GM19193 (cell line): ENCODE results near the gene ARHGEF18.

ENCODE experiments used
- POLR2A ChIP-seq: IDR thresholded peaks from 4 replicates; pipeline ENCODE4 v1.6.1; 2011; ENCODE audit not compliant: insufficient read depth, insufficient read length; ENCODE audit errors: extremely low read depth

The ARHGEF18 gene

DNA sequence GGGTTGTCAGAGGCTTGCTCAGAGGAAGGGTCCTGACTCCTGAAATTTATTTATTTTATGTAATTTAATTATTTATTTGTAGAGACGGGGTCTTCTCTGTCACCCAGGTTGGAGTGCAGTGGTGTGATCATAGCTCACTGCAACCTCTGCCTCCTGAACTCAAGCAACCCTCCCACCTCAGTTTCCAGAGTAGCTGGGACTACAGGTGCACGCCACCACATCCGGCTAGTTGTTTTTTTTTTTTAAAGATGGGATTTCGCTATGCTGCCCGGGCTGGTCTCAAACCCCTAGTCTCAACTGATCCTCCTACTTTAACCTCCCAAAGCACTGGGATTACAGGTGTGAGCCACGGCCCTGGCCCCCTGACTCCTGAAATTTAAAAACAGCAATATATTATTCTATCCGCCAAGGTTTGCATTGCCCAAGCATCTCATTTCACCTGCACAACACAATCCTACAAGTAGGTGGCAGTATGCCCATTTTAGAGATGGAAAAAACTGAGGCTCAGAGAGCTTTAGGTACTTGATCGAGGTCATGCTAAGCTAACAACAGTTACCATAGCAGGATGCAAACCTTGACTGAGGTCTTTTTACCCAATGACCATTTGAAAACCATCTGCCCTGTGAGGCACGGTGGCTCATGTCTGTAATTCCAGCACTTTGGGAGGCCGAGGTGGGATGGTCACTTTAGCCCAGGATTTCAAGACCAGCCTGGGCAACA is 18.1 kb downstream of the ARHGEF18 start:
- TF ChIP-seq POLR2A: no peak

DNA sequence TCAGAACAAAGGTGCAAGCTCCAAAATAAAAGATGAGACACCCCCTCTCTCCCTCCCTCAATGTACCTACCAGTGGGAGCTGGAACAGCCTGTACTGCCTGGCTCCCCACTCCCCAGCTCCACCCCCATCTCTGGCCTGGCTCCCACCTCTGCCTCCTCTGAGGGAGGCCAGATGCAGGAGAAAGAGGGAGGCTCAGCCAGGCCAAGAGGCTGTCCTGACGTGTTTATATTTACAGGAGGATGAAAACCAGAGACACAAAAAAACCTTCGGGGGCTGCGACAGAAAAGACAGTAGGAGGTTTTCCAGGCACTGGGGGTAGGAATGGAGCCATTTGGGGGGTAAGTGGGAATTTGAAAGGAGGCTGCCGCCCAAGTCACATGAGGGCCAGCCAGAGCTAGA is 19.7 kb downstream of the ARHGEF18 start:
- TF ChIP-seq POLR2A: no peak

DNA sequence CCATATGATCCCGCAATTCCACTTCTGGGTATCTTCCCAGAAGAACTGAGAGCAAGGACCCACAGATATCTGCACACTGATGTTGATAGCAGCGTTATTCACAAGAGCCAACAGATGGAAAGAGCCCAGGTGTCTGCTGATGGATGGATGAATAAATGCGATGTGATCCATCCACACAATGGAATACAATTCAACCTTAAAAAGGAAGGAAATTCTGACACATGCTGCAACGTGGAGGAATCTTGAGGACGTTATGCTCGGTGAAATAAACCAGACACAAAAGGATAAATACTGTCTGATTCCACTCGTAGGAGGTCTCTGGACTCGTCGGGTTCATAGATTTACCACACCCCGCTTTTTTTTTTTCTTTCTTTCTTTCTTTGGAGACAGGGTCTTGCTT is 21.8 kb downstream of the ARHGEF18 start:
- TF ChIP-seq POLR2A: no peak

- TF ChIP-seq POLR2A: no peak
Measured at GRCh38 chr19:7371001-7371400, 22.3 kb downstream of the ARHGEF18 start.

GRCh38 chr19:7372810-7373209 is 24.1 kb downstream of the ARHGEF18 start:
- no peak for TF ChIP-seq POLR2A

DNA sequence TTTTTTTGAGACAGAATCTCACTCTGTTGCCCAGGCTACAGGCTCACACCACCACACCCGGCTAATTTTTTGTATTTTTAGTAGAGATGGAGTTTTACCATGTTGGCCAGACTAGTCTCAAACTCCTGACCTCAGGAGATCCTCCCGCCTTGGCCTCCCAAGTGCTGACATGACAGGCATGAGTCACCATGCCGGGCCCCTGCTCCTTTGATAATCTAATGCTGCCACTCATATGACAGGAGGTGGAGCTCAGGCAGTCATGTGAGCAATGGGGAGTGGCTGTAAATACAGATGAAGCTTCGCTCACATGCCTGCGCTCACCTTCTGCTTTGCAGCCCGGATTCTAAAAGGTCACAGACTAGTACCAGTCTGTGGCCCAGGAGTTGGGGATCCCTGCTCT is 25.1 kb downstream of the ARHGEF18 start:
- no peak for TF ChIP-seq POLR2A

DNA sequence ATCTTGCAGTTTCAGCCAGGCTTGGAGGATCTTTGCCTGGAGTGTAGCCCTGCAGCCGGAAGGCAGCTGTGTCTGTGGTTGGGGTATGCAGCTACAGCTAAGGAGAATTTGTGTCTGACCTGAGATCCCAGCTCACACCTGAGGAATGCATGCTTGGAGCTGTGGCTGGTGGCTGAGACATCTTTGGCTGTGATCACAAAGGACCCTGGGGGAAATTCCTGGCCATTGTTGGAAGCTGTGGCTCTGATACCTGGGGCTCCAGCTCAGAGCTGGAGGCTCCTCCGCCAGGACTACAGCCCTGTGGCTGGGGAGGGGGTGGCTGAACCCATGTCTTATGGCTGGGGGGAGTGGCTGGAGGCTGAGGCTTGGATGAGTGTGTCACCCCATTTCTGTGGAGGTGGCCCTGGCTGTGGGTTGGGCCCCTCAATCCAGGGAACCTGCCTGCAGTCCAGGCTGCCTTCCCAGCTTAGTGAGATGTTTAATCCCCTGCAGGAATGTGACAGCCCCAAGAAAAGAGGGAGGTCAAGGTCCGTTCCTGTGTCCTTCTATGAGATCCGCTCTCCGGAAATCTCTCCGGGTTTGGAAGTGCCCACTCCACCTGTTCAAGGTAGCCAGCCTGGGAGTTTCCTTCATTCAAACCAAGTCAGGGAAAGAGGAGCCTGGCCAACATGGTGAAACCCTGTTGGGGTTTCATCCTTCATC is 27.6 kb downstream of the ARHGEF18 start:
- TF ChIP-seq POLR2A: no peak

DNA sequence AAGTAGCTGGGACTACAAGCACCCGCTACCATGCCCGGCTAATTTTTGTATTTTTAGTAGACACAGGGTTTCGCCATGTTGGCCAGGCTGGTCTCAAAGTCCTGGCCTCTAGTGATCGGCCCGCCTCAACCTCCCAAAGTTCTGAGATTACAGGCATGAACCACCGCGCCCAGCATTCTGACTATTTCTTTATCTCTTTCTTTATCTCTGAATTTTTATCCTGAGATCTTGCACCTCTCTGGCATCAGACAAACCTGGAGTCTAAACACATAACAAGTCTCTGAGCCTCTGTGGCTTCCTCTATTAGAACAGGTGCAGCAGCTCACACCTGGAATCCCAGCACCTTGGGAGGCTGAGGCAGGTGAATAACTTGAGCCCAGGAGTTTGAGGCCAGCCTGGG is 28.5 kb downstream of the ARHGEF18 start:
- no peak for TF ChIP-seq POLR2A

GRCh38 chr19:7381073-7381390 is 32.3 kb downstream of the ARHGEF18 start:
- TF ChIP-seq POLR2A: no peak

- no peak for TF ChIP-seq POLR2A
Measured at GRCh38 chr19:7382694-7383093, 34.0 kb downstream of the ARHGEF18 start.

- TF ChIP-seq POLR2A: no peak
Measured at GRCh38 chr19:7383284-7383683, 34.5 kb downstream of the ARHGEF18 start.

GRCh38 chr19:7385062-7385461 is 36.3 kb downstream of the ARHGEF18 start:
- TF ChIP-seq POLR2A: no peak

- no peak for TF ChIP-seq POLR2A
Measured at GRCh38 chr19:7386308-7386707, 37.6 kb downstream of the ARHGEF18 start.

DNA sequence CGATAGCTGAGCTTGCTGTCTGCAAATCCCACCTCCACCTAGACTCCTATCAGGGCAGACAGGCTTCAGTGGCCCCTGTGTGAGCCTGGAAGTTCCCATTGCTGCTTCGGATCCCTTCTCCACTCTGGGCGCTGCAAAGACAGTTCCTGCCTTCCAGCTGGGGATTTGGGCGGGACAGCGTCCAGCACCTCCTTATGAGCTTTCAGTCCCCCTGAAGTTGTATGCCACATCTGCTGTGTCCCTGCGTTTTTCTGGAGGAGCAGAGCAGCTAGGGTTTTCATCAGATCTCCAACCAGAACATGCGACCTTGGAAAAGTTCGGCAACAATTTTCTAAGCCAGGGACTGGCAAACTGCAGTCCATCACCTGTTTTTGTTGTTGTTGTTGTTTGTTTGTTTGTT is 38.0 kb downstream of the ARHGEF18 start:
- no peak for TF ChIP-seq POLR2A

GRCh38 chr19:7391218-7391670 is 42.5 kb downstream of the ARHGEF18 start:
- no peak for TF ChIP-seq POLR2A

GRCh38 chr19:7393459-7393858 is 44.7 kb downstream of the ARHGEF18 start:
- no peak for TF ChIP-seq POLR2A

- TF ChIP-seq POLR2A: no peak
Measured at GRCh38 chr19:7393939-7394730, 45.4 kb downstream of the ARHGEF18 start.
